CD4-positive, alpha-beta T cell (primary cell): ENCODE data around the gene AGBL5. TPM values are rescaled to one million over a fixed set of nuclear protein-coding genes. Genes with fewer than 3 reads are reported as not detected.
A peak's percentile ranks its signal among the peaks of the same experiment; 100 is the strongest.
"Not testable (repeated sequence)": the region's sequence is repeated elsewhere in the genome, so short reads cannot be mapped to it uniquely, and the experiment has no call there.

Experiments
- ATAC-seq: fragments of 200-7000 bp; cut with Tn5 transposase; one replicate; pipeline ENCODE4 v1.10.0; 2022; ENCODE audit warnings: mild to moderate bottlenecking; ENCODE audit not compliant: poor library complexity
- CTCF ChIA-PET: fragments of 350-600 bp; sonication (Branson Sonifier 250); formaldehyde crosslinking; loops from one replicate; lab custom pipeline; 2021; ENCODE audit warnings: antibody characterized with exemption, inconsistent platforms; lab: Charles Lee
- POLR2A ChIA-PET: fragments of 350-600 bp; sonication (Branson Sonifier 250); formaldehyde crosslinking; loops from one replicate; lab custom pipeline; 2021; ENCODE audit warnings: antibody characterized with exemption, inconsistent platforms; lab: Charles Lee
- DNase-seq, 14 experiments: peaks; one replicate each; pipeline ENCODE4 v3.0.0-alpha.2; 2013 to 2020; ENCODE audit warnings: mixed read lengths in 2 of 14
- H3K27ac ChIP-seq, 2 donors: one replicate each; pipeline versions ENCODE4 v1.5.1 to v1.7.0; 2013; ENCODE audit warnings: low read length in 2 of 2, low read depth in 1 of 2, mild to moderate bottlenecking in 1 of 2
- H3K27me3 ChIP-seq, 2 experiments: 1 replicate in 1 of 2; 2 replicates in 1 of 2; pipeline versions ENCODE4 v1.6.1 to v1.7.0; 2013; ENCODE audit warnings: low read length in 2 of 2, control low read depth in 1 of 2, mild to moderate bottlenecking in 1 of 2, moderate library complexity in 1 of 2; ENCODE audit not compliant: insufficient read depth in 2 of 2, control insufficient read depth in 1 of 2
- H3K36me3 ChIP-seq: one replicate; pipeline ENCODE4 v1.6.1; 2013; ENCODE audit warnings: low read length, control low read depth; ENCODE audit not compliant: insufficient read depth
- H3K4me1 ChIP-seq: one replicate; pipeline ENCODE4 v1.6.1; 2013; ENCODE audit warnings: low read length, control low read depth; ENCODE audit not compliant: insufficient read depth
- H3K4me3 ChIP-seq: one replicate; pipeline ENCODE4 v1.5.1; 2013; ENCODE audit warnings: mild to moderate bottlenecking, low read length, moderate library complexity
- H3K9me3 ChIP-seq, 2 experiments: 1 replicate in 1 of 2; 2 replicates in 1 of 2; pipeline versions ENCODE4 v1.6.1 to v1.7.0; 2013; ENCODE audit warnings: low read length in 2 of 2, mild to moderate bottlenecking in 2 of 2, control low read depth in 1 of 2, moderate library complexity in 1 of 2; ENCODE audit not compliant: control insufficient read depth in 1 of 2, insufficient read depth in 1 of 2
- H3K27ac Mint-ChIP-seq: one replicate; pipeline ENCODE4 v1.8.0; 2020; ENCODE audit warnings: mixed read lengths
- H3K27me3 Mint-ChIP-seq: one replicate; pipeline ENCODE4 v1.8.0; 2021; ENCODE audit warnings: mixed read lengths
- H3K36me3 Mint-ChIP-seq: one replicate; pipeline ENCODE4 v1.8.0; 2021; ENCODE audit warnings: low read depth, mixed read lengths
- H3K4me1 Mint-ChIP-seq: one replicate; pipeline ENCODE4 v1.8.0; 2021; ENCODE audit warnings: low read depth, mixed read lengths
- H3K4me3 Mint-ChIP-seq: one replicate; pipeline ENCODE4 v1.8.0; 2020; ENCODE audit warnings: mild to moderate bottlenecking, mixed read lengths
- H3K9me3 Mint-ChIP-seq: one replicate; pipeline ENCODE4 v1.8.0; 2020; ENCODE audit warnings: mixed read lengths
- CTCF ChIP-seq: fragments of 200-600 bp; IDR thresholded peaks from one replicate; pipeline ENCODE4 v1.8.0; 2022; ENCODE audit warnings: antibody characterized with exemption, mild to moderate bottlenecking
- intact Hi-C, 2 experiments: fragments of 100-400 bp; cut with DNase I in 1 of 2; cut with micrococcal nuclease in 1 of 2; formaldehyde crosslinking; loops; one replicate each; pipeline versions ENCODE4 v1.15.1 to v1.9.0; 2023 to 2025; cut with DNase I, micrococcal nuclease
- total RNA-seq, 174 experiments: library from RNA in 2 of 174; stranded (reverse) in 2 of 174; gene quantifications; one replicate each; pipeline ENCODE4 v1.2.3 and lab custom pipeline; 2021 to 2026

Gene AGBL5
- total RNA-seq, 2 experiments from 2014 or later, result 10.8 to 11.6 TPM

GRCh38 chr2:27072920-27073319, 21.5 kb downstream of the AGBL5 start:
- Mint-ChIP-seq H3K4me1 (peaks cover 89% of the 10 kb centered on the region), H3K36me3 (peaks cover 31% of the 10 kb centered on the region), H3K9me3 (no peaks in the 10 kb centered on the region), H3K27me3 (no peaks in the 10 kb centered on the region), H3K27ac (peak overlapping the region; percentile 81), H3K4me3 (peak overlapping the region; percentile 86)
- H3K4me1 ChIP-seq, result peaks cover 69% of the 10 kb centered on the region
- peak overlapping the region in 1 of 2 donors; percentile 78 for H3K27ac ChIP-seq
- ChIA-PET POLR2A (interaction anchor here (2.2 to 13.4 kb wide), 4 partner anchors 11 to 139 kb away, joined by 6 to 301 read pairs (median 87); partner anchors contain the start of genes AGBL5, ATRAID, KHK and PREB), CTCF (interaction anchor here (0.5 to 1.3 kb wide), 2 partner anchors 13 to 35 kb away, joined by 3 to 8 read pairs; partner anchors contain the start of gene KHK)
- no peak for TF ChIP-seq CTCF
- H3K4me3 ChIP-seq, result no peak overlapping the region
- no peaks in the 10 kb centered on the region for H3K9me3 ChIP-seq
- no peaks in the 10 kb centered on the region for H3K27me3 ChIP-seq
- ATAC-seq, result no peak
- intact Hi-C loops, result loop anchor here in 1 of 2 experiments (1.0 to 5.0 kb wide), 3 partner anchors 7 to 139 kb away; partner anchors contain the start of genes ATRAID, PREB and SLC5A6
- no peak for DNase-seq
- peaks cover 23% of the 10 kb centered on the region for H3K36me3 ChIP-seq

- ChIA-PET POLR2A (interaction anchor here (10.6 to 13.4 kb wide), 2 partner anchors 10 to 18 kb away, joined by 161 to 301 read pairs; partner anchors contain the start of genes AGBL5 and KHK), CTCF (interaction anchor here (0.6 to 1.3 kb wide), 4 partner anchors 13 to 302 kb away, joined by 3 to 8 read pairs (median 3); partner anchors contain the start of gene KHK)
- no peaks in the 10 kb centered on the region for H3K27me3 ChIP-seq
- H3K27ac Mint-ChIP-seq, result peak overlapping the region; percentile 73
- no peak for ATAC-seq
- no peak for DNase-seq
- no peaks in the 10 kb centered on the region for H3K9me3 ChIP-seq
- no peaks in the 10 kb centered on the region for H3K27me3 Mint-ChIP-seq
- intact Hi-C loops, result loop anchor here in 1 of 2 experiments (5.0 kb wide), 2 partner anchors 59 to 139 kb away; partner anchors contain the start of genes ATRAID, PREB and SLC5A6
- H3K4me1 ChIP-seq, result peaks cover 60% of the 10 kb centered on the region
- peak overlapping the region; percentile 86 for H3K4me3 Mint-ChIP-seq
- H3K9me3 Mint-ChIP-seq, result no peaks in the 10 kb centered on the region
- peaks cover 80% of the 10 kb centered on the region for H3K4me1 Mint-ChIP-seq
- TF ChIP-seq CTCF, result no peak
- peaks cover 14% of the 10 kb centered on the region for H3K36me3 ChIP-seq
- H3K27ac ChIP-seq, result no peak overlapping the region
- no peak overlapping the region for H3K4me3 ChIP-seq
- peaks cover 22% of the 10 kb centered on the region for H3K36me3 Mint-ChIP-seq
Measured at GRCh38 chr2:27073782-27074181, 22.3 kb downstream of the AGBL5 start.

GRCh38 chr2:27074738-27075565, 23.5 kb downstream of the AGBL5 start:
- Mint-ChIP-seq H3K4me1 (peaks cover 69% of the 10 kb centered on the region), H3K36me3 (peaks cover 11% of the 10 kb centered on the region), H3K27ac (peak overlapping the region; percentile 73), H3K27me3 (no peaks in the 10 kb centered on the region), H3K4me3 (peak overlapping the region; percentile 80), H3K9me3 (no peaks in the 10 kb centered on the region)
- ChIA-PET POLR2A (interaction anchor here (10.6 to 13.4 kb wide), 2 partner anchors 9 to 20 kb away, joined by 161 to 301 read pairs; partner anchors contain the start of genes AGBL5 and KHK), CTCF (interaction anchor here (0.9 kb wide), 1 partner anchor 113 kb away, joined by 3 read pairs; no protein-coding TSS in a partner anchor)
- intact Hi-C loops, result loop anchor here in 1 of 2 experiments (5.0 kb wide), 2 partner anchors 57 to 137 kb away; partner anchors contain the start of genes ATRAID, PREB and SLC5A6
- no peak overlapping the region for H3K4me3 ChIP-seq
- H3K9me3 ChIP-seq, result no peaks in the 10 kb centered on the region
- H3K27me3 ChIP-seq, result no peaks in the 10 kb centered on the region
- DNase-seq (peak in 13 of 14 experiments; percentile 38 to 80 (median 53)), ATAC-seq (no peak)
- peaks cover 2% of the 10 kb centered on the region for H3K36me3 ChIP-seq
- TF ChIP-seq CTCF, result no peak
- H3K4me1 ChIP-seq, result peaks cover 48% of the 10 kb centered on the region
- peak overlapping the region in 1 of 2 donors; percentile 22 for H3K27ac ChIP-seq

GRCh38 chr2:27075566-27075871, 24.1 kb downstream of the AGBL5 start:
- H3K27me3 ChIP-seq, ATAC-seq, CTCF ChIA-PET, H3K9me3 Mint-ChIP-seq, H3K27me3 Mint-ChIP-seq, H3K4me3 ChIP-seq, H3K9me3 ChIP-seq, intact Hi-C loops, DNase-seq, H3K36me3 Mint-ChIP-seq, H3K36me3 ChIP-seq: not testable (repeated sequence)
- peak overlapping the region; percentile 80 for H3K4me3 Mint-ChIP-seq
- H3K4me1 Mint-ChIP-seq, result peaks cover 65% of the 10 kb centered on the region
- H3K27ac Mint-ChIP-seq, result peak overlapping the region; percentile 73
- Histone ChIP-seq H3K27ac (peak overlapping the region in 1 of 2 donors; percentile 22), H3K4me1 (peaks cover 45% of the 10 kb centered on the region)
- POLR2A ChIA-PET, result interaction anchor here (10.6 to 13.4 kb wide), 2 partner anchors 8 to 20 kb away, joined by 161 to 301 read pairs; partner anchors contain the start of genes AGBL5 and KHK
